SK-N-MC (cell line): ENCODE results near the gene ITSN2.
A peak's percentile ranks its signal among the peaks of the same experiment; 100 is the strongest.
"Not testable (repeated sequence)": the region's sequence is repeated elsewhere in the genome, so short reads cannot be mapped to it uniquely, and the experiment has no call there.

Experiments used
- DNase-seq: peaks from one replicate; pipeline ENCODE4 v3.0.0-alpha.2; 2011; ENCODE audit warnings: low read depth, low spot score
- H3K27ac ChIP-seq: fragments of 200-600 bp; sonication (generic); 2 replicates; pipeline ENCODE4 v1.5.1; 2016; ENCODE audit warnings: mixed run types
- H3K36me3 ChIP-seq: fragments of 200-600 bp; sonication (generic); 2 replicates; pipeline ENCODE4 v1.6.1; 2017; ENCODE audit warnings: antibody characterized with exemption, low read length, mixed read lengths; ENCODE audit not compliant: insufficient read depth
- H3K4me3 ChIP-seq: fragments of 200-600 bp; sonication (generic); 2 replicates; pipeline ENCODE4 v1.5.1; 2016
- H3K9ac ChIP-seq: fragments of 200-600 bp; sonication (generic); 2 replicates; pipeline ENCODE4 v1.8.0; 2017; ENCODE audit warnings: mixed run types, mixed read lengths; ENCODE audit not compliant: insufficient read length
- H3K9me3 ChIP-seq: fragments of 200-600 bp; sonication (generic); 2 replicates; pipeline ENCODE4 v1.6.1; 2017; ENCODE audit warnings: low read depth, mild to moderate bottlenecking, antibody characterized with exemption, low read length, moderate library complexity, mixed read lengths
- EZH2 ChIP-seq: fragments of 200-600 bp; sonication (generic); IDR thresholded peaks from one replicate; pipeline ENCODE4 v1.6.1; 2017; ENCODE audit warnings: antibody characterized with exemption
- FOXP2 ChIP-seq: optimal IDR thresholded peaks from 2 replicates; pipeline ENCODE3; 2011; ENCODE audit warnings: mild to moderate bottlenecking, moderate library complexity; ENCODE audit not compliant: insufficient read depth; ENCODE audit errors: extremely low read length, control extremely low read depth
- POLR2AphosphoS5 ChIP-seq: IDR thresholded peaks from 2 replicates; pipeline ENCODE4 v1.6.1; 2012; ENCODE audit warnings: mild to moderate bottlenecking, low read depth, low read length, borderline replicate concordance

The ITSN2 gene

GRCh38 chr2:24365826-24366225 lies 5.5 kb upstream of the ITSN2 start:
- Histone ChIP-seq H3K4me3 (no peak overlapping the region), H3K27ac (no peak overlapping the region), H3K9ac (no peak overlapping the region), H3K9me3 (no peaks in the 10 kb centered on the region), H3K36me3 (no peaks in the 10 kb centered on the region)
- no peak for TF ChIP-seq FOXP2
- no peak for TF ChIP-seq EZH2
- no peak for TF ChIP-seq POLR2AphosphoS5
- no peak for DNase-seq

DNA sequence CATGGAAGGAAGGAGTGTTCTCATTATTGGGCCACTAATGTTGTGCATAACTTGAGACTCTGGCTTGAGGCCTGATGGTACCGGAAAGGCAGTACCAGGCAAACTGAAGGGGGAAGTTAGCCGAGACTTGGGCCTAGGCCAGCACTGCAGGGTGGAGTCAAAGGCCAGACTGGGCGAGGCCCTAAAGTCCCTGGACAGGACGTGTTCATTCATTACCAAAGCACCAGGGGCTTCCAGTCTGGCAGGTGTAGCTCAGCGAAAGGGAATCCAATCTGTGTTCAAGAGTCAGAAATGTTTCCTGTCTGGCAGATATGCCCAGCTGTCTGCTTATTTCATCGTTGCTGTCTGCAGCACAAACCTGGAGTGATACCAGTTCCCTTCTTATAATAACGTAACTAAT lies 4.7 kb upstream of the ITSN2 start:
- H3K4me3 ChIP-seq: no peak overlapping the region
- no peaks in the 10 kb centered on the region for H3K36me3 ChIP-seq
- no peak overlapping the region for H3K27ac ChIP-seq
- TF ChIP-seq EZH2 (no peak), POLR2AphosphoS5 (no peak), FOXP2 (no peak)
- H3K9me3 ChIP-seq: no peaks in the 10 kb centered on the region
- DNase-seq: no peak
- no peak overlapping the region for H3K9ac ChIP-seq

GRCh38 chr2:24363301-24363700 lies 3.0 kb upstream of the ITSN2 start:
- DNase-seq: no peak
- Histone ChIP-seq H3K36me3 (no peaks in the 10 kb centered on the region), H3K9me3 (no peaks in the 10 kb centered on the region), H3K9ac (no peak overlapping the region), H3K27ac (no peak overlapping the region), H3K4me3 (no peak overlapping the region)
- TF ChIP-seq POLR2AphosphoS5: no peak
- no peak for TF ChIP-seq EZH2
- no peak for TF ChIP-seq FOXP2

DNA sequence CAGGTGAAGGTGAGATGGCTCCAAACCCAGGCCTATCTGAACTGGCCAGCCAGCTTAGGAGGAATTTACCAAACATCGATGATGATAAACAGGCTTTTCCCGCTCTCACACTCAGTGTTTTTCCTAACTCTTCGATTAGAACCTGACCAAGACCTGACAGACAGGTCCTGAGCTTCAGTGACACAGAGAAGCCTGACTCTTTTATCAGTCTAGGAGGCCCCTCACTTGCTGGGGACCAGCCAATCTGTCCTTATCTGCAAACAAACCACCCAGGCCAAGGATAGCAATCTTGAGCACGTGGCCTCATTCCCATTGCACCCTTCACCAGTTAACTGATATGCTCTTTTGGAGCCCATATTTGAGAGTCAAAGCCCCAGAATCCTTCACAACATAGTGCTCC lies 1.9 kb upstream of the ITSN2 start:
- TF ChIP-seq FOXP2: no peak
- TF ChIP-seq EZH2: no peak
- TF ChIP-seq POLR2AphosphoS5: no peak
- H3K36me3 ChIP-seq: no peaks in the 10 kb centered on the region
- H3K27ac ChIP-seq: no peak overlapping the region
- DNase-seq: no peak
- no peak overlapping the region for H3K9ac ChIP-seq
- no peak overlapping the region for H3K4me3 ChIP-seq
- H3K9me3 ChIP-seq: no peaks in the 10 kb centered on the region

- no peak for TF ChIP-seq POLR2AphosphoS5
- no peak for TF ChIP-seq FOXP2
- TF ChIP-seq EZH2: no peak
- Histone ChIP-seq H3K36me3 (no peaks in the 10 kb centered on the region), H3K9me3 (no peaks in the 10 kb centered on the region), H3K4me3 (peak overlapping the region; percentile 92), H3K27ac (no peak overlapping the region), H3K9ac (no peak overlapping the region)
- no peak for DNase-seq
These were observed 611 bp upstream of the ITSN2 start for GRCh38 chr2:24360963-24361330.

DNA sequence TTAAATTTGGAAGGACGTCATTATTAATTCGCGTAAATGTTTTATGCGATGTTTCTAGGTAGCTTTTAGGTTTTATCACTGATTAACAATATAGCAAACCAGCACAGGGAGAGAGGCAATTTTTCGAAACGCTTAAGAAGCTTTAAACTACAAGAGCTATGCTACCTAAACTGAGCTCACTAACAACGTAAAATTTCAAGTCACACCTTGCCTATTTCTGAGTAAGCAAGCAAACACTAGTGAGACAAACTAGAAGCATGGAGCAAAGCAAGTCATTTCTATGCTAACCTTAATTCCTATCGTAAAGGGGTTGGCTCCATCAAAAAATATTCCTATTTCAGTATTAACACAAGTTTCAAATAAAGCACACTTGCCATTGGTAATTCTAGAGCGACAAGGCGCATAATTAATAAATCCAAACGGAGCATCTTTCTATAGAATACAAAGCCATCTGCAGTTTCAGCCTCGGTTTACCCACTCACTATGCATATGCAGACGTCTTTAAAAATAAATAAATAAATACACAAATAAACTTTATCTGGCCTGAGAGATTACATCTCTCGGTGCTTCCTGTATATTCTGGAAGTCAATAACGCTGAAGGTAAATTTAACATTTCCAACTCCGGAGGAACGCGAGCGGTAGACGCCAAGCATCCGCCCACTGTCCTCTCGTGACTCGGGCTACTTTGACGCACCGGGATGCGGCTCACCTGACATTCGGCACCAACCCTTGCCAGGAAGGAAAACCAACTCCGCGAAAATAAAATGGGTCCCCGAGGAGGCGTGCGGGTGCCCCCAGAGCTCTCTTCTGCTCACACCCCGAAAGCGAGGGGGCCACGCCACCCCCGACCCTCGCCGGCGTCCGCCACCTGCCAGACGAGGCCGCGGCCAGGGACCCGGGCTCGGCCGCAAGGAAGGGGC lies 947 bp downstream of the ITSN2 start:
- TF ChIP-seq POLR2AphosphoS5 (no peak), EZH2 (no peak), FOXP2 (no peak)
- Histone ChIP-seq H3K9me3 (no peaks in the 10 kb centered on the region), H3K4me3 (peak overlapping the region; percentile 92), H3K9ac (peak overlapping the region; percentile 82), H3K36me3 (no peaks in the 10 kb centered on the region), H3K27ac (no peak overlapping the region)
- no peak for DNase-seq

GRCh38 chr2:24357767-24358166 lies 2.6 kb downstream of the ITSN2 start:
- not testable (repeated sequence) for H3K9me3 ChIP-seq, H3K4me3 ChIP-seq, DNase-seq, H3K36me3 ChIP-seq, H3K27ac ChIP-seq, H3K9ac ChIP-seq

DNA sequence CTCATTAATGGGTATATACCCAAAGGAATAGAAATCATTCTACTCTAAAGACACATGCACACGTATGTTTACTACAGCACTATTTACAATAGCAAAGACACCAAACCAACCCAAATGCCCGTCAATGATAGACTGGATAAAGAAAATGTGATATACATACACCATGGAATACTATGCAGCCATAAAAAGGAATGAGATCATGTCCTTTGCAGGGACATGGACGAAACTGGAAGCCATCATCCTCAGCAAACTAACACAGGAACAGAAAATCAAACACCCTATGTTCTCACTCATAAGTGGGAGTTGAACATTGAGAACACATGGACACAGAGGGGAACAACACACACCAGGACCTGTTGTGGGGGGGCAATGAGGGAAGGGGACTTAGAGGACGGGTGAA lies 3.2 kb downstream of the ITSN2 start:
- H3K36me3 ChIP-seq, H3K9ac ChIP-seq, DNase-seq, H3K9me3 ChIP-seq, H3K27ac ChIP-seq, H3K4me3 ChIP-seq: not testable (repeated sequence)

- Histone ChIP-seq H3K9me3 (no peaks in the 10 kb centered on the region), H3K4me3 (no peak overlapping the region), H3K27ac (peak overlapping the region; percentile 48; the same call in 1 of the 2 replicates), H3K36me3 (no peaks in the 10 kb centered on the region), H3K9ac (no peak overlapping the region)
- DNase-seq: no peak
- TF ChIP-seq POLR2AphosphoS5 (no peak), EZH2 (no peak), FOXP2 (no peak)
These were observed 5.4 kb downstream of the ITSN2 start for GRCh38 chr2:24354957-24355356.
